ENCODE measurements around the gene RPRD1B.
A peak's percentile ranks its signal among the peaks of the same experiment; 100 is the strongest.

RPRD1B gene

GRCh38 chr20:38108986-38109541 lies 75.5 kb downstream of the RPRD1B start:
- DNase-seq, result no peak

GRCh38 chr20:38109591-38110524 lies 76.3 kb downstream of the RPRD1B start:
- DNase-seq, result no peak

- no peak for DNase-seq
These were observed 77.1 kb downstream of the RPRD1B start for GRCh38 chr20:38110525-38111178.

GRCh38 chr20:38111366-38112232 lies 78.1 kb downstream of the RPRD1B start:
- no peak for DNase-seq

- DNase-seq, result no peak
These were observed 78.8 kb downstream of the RPRD1B start for GRCh38 chr20:38112261-38112929.

GRCh38 chr20:38112930-38113294 lies 79.4 kb downstream of the RPRD1B start:
- DNase-seq, result no peak

- DNase-seq, result no peak
These were observed 80.1 kb downstream of the RPRD1B start for GRCh38 chr20:38113401-38114325.

- no peak for DNase-seq
These were observed 80.8 kb downstream of the RPRD1B start for GRCh38 chr20:38114353-38114791.

GRCh38 chr20:38115205-38115604 lies 81.7 kb downstream of the RPRD1B start:
- no peak for DNase-seq

- DNase-seq, result no peak
These were observed 82.3 kb downstream of the RPRD1B start for GRCh38 chr20:38115896-38116295.

- no peak for DNase-seq
These were observed 83.0 kb downstream of the RPRD1B start for GRCh38 chr20:38116409-38117165.

GRCh38 chr20:38117205-38117604 lies 83.7 kb downstream of the RPRD1B start:
- no peak for DNase-seq

- DNase-seq, result no peak
These were observed 84.1 kb downstream of the RPRD1B start for GRCh38 chr20:38117635-38118034.

GRCh38 chr20:38119446-38119845 lies 85.9 kb downstream of the RPRD1B start:
- no peak for DNase-seq

- no peak for DNase-seq
These were observed 87.1 kb downstream of the RPRD1B start for GRCh38 chr20:38120625-38120988.

GRCh38 chr20:38121741-38122140 lies 88.2 kb downstream of the RPRD1B start:
- DNase-seq, result no peak

GRCh38 chr20:38123021-38123587 lies 89.6 kb downstream of the RPRD1B start:
- no peak for DNase-seq

GRCh38 chr20:38125157-38126056 lies 91.9 kb downstream of the RPRD1B start:
- DNase-seq, result peak; percentile 32
